HG03457 (cell line): Measurements from ENCODE around the gene KLF5.
"Not testable (repeated sequence)": the region's sequence is repeated elsewhere in the genome, so short reads cannot be mapped to it uniquely, and the experiment has no call there.

Experiments used
- ATAC-seq: cut with Tn5 transposase; IDR thresholded peaks from one replicate; pipeline ENCODE4 v1.9.1; 2021; ENCODE audit warnings: moderate number of reproducible peaks; ENCODE audit not compliant: unreplicated experiment

Gene KLF5

GRCh38 chr13:73058736-73059459 is at the start of gene KLF5:
TSS of gene KLF5 (plus strand) at chr13:73059005. CDS start at chr13:73059328, 323 bp downstream.
- peak; percentile 97 for ATAC-seq

GRCh38 chr13:73011751-73012150 is 47.1 kb upstream of the KLF5 start:
- ATAC-seq: no peak

DNA sequence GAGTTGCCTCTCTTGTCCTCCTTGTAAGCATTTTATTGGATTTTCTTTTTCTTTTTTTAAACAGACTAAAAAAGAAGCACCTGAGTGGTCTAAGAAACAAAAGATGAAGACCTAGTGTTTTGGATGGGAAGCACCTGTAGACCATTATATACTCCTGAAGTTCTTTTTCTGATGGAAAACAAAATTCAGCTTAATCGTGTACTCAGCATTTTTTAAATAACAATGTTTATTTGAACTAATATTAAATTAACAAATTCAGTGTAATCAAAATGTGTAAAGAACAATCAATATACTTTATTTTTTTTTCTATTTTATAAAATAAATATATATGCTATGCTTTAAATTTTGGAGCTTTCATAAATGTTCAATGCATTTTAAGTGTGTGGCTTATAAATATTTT is 43.0 kb upstream of the KLF5 start:
- ATAC-seq: no peak

DNA sequence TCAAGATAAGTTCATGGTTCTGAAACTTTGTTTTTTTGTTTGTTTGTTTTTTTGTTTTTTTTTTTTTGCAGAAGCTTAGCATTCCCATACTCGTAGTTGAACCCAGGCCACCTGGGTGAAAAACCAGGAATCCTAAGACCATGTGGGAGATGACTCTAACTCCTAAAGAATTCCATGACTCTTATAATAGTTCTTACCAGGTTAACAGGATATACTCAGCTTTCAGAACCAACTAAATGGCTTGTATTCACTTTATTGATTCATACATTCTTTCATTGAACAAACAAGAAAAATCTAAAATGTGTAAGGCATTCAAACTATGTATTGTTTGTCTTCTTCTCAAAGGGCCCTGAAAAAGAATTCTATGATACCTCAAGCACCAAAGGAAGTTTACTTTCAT is 40.5 kb upstream of the KLF5 start:
- no peak for ATAC-seq

- no peak for ATAC-seq
Measured at GRCh38 chr13:73025217-73026012, 33.4 kb upstream of the KLF5 start.

GRCh38 chr13:73034901-73035300 is 23.9 kb upstream of the KLF5 start:
- ATAC-seq: no peak

DNA sequence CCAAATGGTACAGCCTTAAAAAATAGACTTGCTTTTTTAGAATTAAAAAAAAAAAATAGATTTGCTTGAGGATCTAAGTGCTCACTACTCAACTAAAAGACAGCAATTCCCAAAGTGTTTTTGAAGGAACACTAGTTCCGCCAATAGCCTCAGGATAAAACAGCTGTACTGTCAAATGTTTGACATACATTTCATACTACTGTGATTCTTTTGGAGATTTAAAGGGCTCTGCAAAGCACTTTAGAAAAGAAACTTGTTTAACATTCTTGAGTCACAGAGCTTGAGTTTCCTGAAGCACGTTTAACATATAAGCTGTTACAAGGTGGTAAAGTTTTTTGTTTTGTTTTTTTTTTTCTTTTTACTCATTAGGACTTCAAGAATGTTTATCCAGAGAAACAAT is 23.1 kb upstream of the KLF5 start:
- ATAC-seq: no peak

GRCh38 chr13:73036566-73036965 is 22.2 kb upstream of the KLF5 start:
- ATAC-seq: no peak

- no peak for ATAC-seq
Measured at GRCh38 chr13:73038064-73038463, 20.7 kb upstream of the KLF5 start.

GRCh38 chr13:73039201-73040108 is 19.4 kb upstream of the KLF5 start:
- no peak for ATAC-seq

DNA sequence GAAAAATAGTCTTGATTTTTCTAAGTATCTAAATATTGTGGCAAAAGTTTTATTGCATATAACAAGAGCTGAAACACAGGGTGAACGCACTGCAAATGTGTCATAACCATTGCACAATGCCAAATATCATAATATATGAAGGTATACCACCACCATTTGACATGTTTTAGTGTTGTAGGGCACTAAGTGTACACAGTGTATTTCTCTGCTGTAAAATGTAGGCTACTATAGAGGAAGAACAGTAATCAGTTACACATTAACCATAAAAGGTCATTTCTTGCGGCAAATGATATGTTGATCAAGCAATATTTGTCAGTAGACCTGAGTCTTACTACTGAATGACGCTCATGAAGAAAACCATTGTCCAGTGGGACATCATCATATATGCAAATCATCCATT is 18.3 kb upstream of the KLF5 start:
- no peak for ATAC-seq

- no peak for ATAC-seq
Measured at GRCh38 chr13:73040968-73041596, 17.7 kb upstream of the KLF5 start.

- no peak for ATAC-seq
Measured at GRCh38 chr13:73045031-73045430, 13.8 kb upstream of the KLF5 start.

DNA sequence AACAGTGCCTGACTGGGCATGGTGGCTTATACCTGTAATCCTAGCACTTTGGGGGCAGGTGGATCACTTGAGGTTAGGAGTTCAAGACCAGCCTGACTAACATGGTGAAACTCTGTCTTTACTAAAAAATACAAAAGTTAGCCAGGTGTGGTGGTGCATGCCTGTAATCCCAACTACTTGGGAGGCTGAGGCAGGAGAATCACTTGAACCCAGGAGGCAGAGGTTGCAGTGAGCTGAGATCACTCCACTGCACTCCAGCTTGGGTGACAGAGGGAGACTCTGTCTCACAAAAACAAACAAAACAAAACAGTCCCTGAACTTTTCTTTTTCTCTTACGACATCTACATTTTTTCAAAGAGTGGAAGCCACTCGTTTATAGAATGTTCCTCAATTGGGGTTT is 10.2 kb upstream of the KLF5 start:
- not testable (repeated sequence) for ATAC-seq

DNA sequence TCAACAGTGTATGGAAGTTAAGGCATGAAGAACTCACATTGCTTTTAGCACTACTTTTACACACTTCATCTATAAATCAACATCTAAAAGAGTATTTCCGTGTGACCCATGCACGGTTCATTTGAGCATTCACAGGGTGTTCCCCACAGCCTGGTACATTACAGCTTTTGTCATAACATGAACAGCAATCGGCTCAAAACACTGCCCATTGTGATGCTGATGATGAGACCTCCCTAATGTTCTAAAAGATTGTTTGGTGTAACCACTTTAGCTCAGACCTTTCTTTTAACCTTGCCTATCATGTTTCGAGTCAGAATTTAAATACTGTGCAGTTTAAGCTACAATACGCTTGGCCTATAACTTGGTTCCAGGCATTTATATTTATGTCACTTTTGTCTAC is 4.1 kb upstream of the KLF5 start:
- no peak for ATAC-seq

- no peak for ATAC-seq
Measured at GRCh38 chr13:73055813-73056564, 2.8 kb upstream of the KLF5 start.

DNA sequence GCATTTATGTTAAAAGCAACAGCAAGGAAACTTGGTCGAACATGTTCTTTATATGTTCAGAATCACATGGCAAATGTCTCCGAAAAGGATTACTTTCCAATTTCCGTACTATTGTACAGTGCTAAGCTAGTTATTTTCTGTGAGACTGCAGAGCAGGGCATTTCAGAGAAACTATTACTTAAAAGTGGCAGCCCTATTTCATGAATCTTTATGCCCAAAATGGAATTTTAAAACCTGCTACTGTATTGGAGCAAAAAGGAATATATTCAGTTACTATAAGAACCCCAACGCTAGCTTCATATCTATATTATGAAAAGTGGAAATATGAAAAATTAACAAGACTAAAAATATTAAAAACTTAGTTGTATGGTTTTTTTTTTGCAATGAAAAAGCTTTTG is 2.2 kb upstream of the KLF5 start:
- ATAC-seq: no peak

- ATAC-seq: no peak
Measured at GRCh38 chr13:73057284-73058063, 1.3 kb upstream of the KLF5 start.

DNA sequence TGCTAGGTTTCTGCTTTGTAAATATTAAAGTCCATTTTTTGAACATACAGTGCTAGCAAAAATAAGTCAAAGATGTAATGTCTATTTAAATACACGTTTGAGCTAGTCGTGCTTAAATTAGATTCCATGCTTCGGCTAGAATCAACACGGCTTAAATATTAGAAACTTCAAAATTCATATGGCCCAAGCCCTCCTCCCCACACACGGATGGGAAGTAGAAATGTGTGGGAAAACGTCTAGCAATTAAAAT is 816 bp upstream of the KLF5 start:
- ATAC-seq: no peak

DNA sequence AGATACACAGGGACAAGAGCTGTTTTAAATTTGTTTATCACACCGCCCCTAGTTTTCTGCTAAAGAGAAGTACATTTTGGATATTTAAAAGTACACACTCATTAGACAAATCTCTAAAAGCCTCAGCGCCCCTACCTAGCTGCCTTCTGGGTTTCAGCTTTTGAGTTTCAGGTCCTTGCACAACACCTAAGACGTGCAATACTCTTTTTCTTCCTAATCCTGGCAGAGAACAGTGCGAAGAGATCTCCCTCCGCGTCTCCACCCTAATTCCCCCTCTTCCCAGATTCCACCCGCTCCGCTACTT is 421 bp upstream of the KLF5 start:
- ATAC-seq: peak; percentile 12
